ENCODE measurements around the gene COL8A2.

COL8A2 gene

DNA sequence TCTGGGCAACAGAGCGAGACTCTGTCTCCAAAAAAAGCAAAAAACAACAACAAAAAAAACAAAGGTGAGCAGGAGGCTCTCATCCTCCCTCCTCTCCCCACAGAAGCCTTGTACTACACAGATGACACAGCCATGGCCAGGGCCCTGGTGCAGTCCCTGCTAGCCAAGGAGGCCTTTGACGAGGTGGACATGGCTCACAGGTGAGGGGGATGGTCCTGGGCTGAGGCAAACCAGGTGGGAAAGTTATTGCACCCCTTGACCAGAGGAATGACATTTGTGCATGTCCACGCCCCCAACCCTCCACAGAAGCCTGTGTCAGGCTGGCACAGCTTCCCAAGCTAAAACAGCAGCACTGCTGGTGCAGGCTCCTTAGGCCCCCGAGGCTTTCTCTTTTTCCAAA is 33.9 kb downstream of the COL8A2 start:
- TF ChIP-seq, protein P1, sequence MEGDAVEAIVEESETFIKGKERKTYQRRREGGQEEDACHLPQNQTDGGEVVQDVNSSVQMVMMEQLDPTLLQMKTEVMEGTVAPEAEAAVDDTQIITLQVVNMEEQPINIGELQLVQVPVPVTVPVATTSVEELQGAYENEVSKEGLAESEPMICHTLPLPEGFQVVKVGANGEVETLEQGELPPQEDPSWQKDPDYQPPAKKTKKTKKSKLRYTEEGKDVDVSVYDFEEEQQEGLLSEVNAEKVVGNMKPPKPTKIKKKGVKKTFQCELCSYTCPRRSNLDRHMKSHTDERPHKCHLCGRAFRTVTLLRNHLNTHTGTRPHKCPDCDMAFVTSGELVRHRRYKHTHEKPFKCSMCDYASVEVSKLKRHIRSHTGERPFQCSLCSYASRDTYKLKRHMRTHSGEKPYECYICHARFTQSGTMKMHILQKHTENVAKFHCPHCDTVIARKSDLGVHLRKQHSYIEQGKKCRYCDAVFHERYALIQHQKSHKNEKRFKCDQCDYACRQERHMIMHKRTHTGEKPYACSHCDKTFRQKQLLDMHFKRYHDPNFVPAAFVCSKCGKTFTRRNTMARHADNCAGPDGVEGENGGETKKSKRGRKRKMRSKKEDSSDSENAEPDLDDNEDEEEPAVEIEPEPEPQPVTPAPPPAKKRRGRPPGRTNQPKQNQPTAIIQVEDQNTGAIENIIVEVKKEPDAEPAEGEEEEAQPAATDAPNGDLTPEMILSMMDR (IDR thresholded peaks at IDR 0.05; ENCODE audit: low read depth, low read length) = no peak
- H3K27ac ChIP-seq = no peak overlapping the region
- H3K36me3 ChIP-seq = peaks cover 48% of the 10 kb centered on the region

DNA sequence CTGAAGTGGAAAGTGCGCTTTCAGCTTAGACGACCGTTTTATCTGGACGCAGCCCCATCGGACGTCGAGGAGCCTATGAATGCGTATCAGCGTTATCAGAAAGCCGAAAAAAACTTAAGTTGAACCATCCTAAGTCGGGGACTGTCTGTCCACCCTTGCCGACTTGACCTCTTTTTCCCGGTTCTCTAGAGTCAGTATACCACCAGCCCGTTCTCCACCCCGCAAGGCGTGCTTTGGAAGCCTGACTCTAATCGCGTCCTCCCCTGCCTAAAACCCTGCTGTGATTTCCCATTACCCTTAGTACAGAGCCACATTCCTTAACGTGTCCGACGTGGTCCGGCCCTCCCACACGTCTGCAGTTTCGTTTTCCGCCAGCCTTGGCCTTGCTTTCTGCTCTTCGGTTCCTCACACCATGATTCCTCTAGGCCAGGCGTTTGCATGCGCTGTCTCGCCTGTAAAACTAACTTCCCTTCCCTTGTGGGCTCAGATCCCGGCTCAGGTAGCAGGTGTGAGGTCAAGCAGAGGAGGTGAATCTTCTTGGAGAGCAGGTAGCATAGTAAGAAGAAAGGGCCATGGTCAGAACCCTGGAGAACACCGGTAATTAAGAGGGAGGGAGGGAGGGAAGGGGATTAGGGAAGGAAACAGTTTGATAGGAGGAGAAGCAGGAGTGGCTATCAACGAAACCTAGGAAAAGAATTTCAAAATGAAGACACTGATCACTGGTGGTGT is 35.5 kb downstream of the COL8A2 start:
- H3K27ac ChIP-seq = no peak overlapping the region
- peaks cover 44% of the 10 kb centered on the region for H3K36me3 ChIP-seq
- peak overlapping the region; percentile 69 for H3K4me3 ChIP-seq (ENCODE audit: low read depth, low read length)
- no peak for DNase-seq
- no peaks in the 10 kb centered on the region for H3K9me3 ChIP-seq (ENCODE audit: severe bottlenecking)
- TF ChIP-seq, protein P1 (IDR thresholded peaks at IDR 0.05; ENCODE audit: low read depth, low read length) = no peak
- no peaks in the 10 kb centered on the region for H3K27me3 ChIP-seq (ENCODE audit: insufficient read depth, low read depth, severe bottlenecking)

More for the DNA sequence above, 33.9 kb downstream of the COL8A2 start:
- no peaks in the 10 kb centered on the region for H3K27me3 ChIP-seq (ENCODE audit: insufficient read depth, low read depth, severe bottlenecking)
- H3K4me3 ChIP-seq (ENCODE audit: low read depth, low read length) = no peak overlapping the region
- no peak for DNase-seq
- no peaks in the 10 kb centered on the region for H3K9me3 ChIP-seq (ENCODE audit: severe bottlenecking)

DNA sequence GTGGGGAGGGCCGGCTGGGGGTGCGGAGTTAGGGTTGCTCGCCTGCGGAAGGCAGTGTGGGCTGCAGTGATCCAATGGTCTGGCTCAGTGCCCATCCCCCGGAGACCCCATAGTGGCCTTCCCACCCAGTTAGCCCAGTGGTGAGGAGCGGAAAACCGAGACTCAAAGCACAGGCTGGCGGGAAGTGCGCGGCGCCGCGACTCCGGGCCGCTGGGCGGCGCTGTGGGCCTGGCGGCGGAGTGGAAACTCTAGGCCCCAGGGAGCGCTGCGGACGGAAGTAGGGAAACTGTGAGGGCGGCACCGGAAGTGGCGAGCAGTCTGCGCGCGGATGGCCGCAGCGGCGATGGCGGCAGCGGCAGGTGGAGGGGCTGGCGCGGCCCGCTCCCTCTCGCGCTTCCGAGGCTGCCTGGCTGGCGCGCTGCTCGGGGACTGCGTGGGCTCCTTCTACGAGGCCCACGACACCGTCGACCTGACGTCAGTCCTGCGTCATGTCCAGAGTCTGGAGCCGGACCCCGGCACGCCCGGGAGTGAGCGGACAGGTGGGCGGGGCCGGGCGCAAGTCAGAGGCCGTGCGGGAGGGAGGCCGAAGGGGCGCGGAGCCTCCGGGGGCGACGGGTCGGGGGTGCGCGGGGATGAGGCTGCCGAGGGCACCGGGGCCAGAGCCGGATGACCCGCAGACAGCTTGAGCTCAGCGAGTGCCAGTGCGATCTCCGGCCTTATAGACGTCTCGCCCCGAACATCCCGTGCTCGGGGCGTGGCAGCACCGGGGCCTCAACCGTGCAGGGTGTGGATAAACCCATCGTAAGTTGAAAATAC is 36.2 kb downstream of the COL8A2 start, which contains the start of gene ADPRS:
Gene ADPRS, plus strand, starts transcription at position 316 of the 816 bp plus-strand sequence. Its CDS starts 13 bp downstream, at position 329.
- Histone ChIP-seq H3K9me3 (ENCODE audit: severe bottlenecking) (no peaks in the 10 kb centered on the region), H3K27me3 (ENCODE audit: insufficient read depth, low read depth, severe bottlenecking) (no peaks in the 10 kb centered on the region), H3K36me3 (peaks cover 36% of the 10 kb centered on the region), H3K4me3 (ENCODE audit: low read depth, low read length) (peak within 1 kb of the TSS; percentile 69), H3K27ac (peak within 1 kb of the TSS; percentile 69)
- TF ChIP-seq, protein P1 (IDR thresholded peaks at IDR 0.05; ENCODE audit: low read depth, low read length) = peak; percentile 94
- peak; percentile 86 for DNase-seq

DNA sequence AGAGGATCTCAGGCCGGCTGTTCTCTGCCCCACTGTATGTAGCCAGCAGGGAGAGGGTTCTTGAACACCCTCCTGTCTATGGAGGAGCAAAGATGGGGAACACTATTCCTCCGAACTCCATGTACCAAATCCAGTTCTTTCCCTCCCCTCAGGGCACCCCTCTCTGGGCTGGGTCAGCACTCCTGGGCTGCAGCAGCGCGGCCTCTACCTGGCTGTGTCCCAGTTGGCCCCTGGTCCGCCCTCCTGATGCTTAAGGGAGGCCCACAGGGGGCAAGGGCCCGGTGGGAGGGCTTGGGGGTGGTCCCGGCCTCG is 36.8 kb downstream of the COL8A2 start:
- no peaks in the 10 kb centered on the region for H3K9me3 ChIP-seq (ENCODE audit: severe bottlenecking)
- H3K4me3 ChIP-seq (ENCODE audit: low read depth, low read length) = no peak overlapping the region
- H3K36me3 ChIP-seq = peaks cover 30% of the 10 kb centered on the region
- H3K27ac ChIP-seq = peak overlapping the region; percentile 69
- no peaks in the 10 kb centered on the region for H3K27me3 ChIP-seq (ENCODE audit: insufficient read depth, low read depth, severe bottlenecking)
- TF ChIP-seq, protein P1 (IDR thresholded peaks at IDR 0.05; ENCODE audit: low read depth, low read length) = no peak
- no peak for DNase-seq

DNA sequence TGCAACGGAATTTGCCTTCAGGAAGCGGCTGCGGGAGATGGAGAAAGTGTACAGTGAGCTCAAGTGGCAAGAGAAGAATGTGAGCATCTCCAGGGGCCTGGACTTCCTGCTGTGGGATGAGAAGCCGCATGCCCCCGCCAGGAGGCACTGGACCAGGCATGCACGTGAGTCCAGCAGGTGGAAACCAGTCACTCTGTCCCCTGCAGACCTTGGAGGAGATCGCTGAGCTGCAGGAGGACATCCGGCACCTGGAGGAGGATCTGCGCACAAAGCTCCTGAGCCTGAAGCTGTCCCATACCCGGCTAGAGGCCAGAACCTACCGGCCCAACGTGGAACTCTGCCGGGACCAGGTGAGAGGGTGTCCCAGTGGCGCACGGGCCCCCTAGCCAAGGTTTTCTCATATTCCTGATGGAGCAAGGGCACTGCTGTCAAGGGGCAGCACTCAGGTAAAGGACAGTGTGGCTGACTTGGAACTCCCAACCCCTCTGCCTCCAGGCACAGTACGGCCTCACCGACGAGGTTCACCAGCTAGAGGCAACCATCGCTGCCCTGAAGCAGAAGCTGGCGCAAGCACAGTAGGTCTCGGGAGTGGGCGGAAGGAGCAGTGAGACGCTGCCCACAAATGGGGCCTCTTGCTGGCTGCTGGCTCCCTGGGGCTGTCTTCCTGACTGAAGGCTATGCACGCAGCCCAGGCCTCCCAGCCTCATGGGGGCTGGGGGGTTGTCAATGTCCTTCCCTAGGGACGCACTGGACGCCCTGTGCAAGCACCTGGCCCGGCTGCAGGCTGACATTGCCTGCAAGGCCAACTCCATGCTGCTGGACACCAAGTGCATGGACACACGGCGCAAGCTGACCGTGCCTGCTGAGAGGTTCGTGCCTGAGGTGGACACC is 37.5 kb downstream of the COL8A2 start:
- no peak for DNase-seq
- Histone ChIP-seq H3K27ac (no peak overlapping the region), H3K9me3 (ENCODE audit: severe bottlenecking) (no peaks in the 10 kb centered on the region), H3K36me3 (peaks cover 23% of the 10 kb centered on the region), H3K27me3 (ENCODE audit: insufficient read depth, low read depth, severe bottlenecking) (no peaks in the 10 kb centered on the region), H3K4me3 (ENCODE audit: low read depth, low read length) (no peak overlapping the region)
- TF ChIP-seq, protein P1 (IDR thresholded peaks at IDR 0.05; ENCODE audit: low read depth, low read length) = no peak

All from WERI-Rb-1 (cell line).